ENCODE results near the gene CISD2. TPM values are rescaled to one million over a fixed set of nuclear protein-coding genes. Genes with fewer than 3 reads are reported as not detected.

CISD2 gene
- total RNA-seq, 4 donors from 2014 or later, result 9.9 to 11.1 (median 10.4) TPM

GRCh38 chr4:102828497-102828808 is 40.3 kb upstream of the CISD2 start:
- 0% methylated on average over 4 of the region's 4 CpGs for WGBS
- Histone ChIP-seq H3K36me3 (no peaks in the 10 kb centered on the region), H3K4me3 (peak overlapping the region; percentile 68), H3K27me3 (no peaks in the 10 kb centered on the region), H3K4me1 (peaks cover 25% of the 10 kb centered on the region), H3K9me3 (no peaks in the 10 kb centered on the region), H3K27ac (peak overlapping the region; percentile 100)
- DNase-seq (ENCODE audit: low spot score in 2 of 2), result no peak
- TF ChIP-seq EP300 (IDR thresholded peaks at IDR 0.05), result no peak
- no peak for TF ChIP-seq POLR2AphosphoS5 (IDR thresholded peaks at IDR 0.05)
- no peak for TF ChIP-seq CTCF (IDR thresholded peaks at IDR 0.05)
- no peak for TF ChIP-seq POLR2A (IDR thresholded peaks at IDR 0.05)

DNA sequence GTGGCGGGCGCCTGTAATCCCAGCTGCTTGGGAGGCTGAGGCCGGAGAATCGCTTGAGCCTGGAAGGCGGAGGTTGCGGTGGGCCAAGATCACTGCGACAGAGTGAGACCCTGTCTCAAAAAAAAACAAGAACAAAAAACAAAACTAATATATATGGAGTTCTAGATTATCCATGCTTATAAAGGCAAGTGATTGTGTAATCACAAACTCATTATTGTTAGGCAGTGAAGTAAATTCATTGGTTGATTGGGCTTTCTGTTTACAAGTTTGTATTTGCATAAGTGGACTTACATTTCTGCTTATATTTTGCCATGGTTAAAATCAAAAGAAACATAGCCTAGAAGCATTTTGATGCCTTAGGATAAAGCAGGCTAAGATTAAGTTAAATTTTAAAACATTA is 39.0 kb upstream of the CISD2 start:
- no peaks in the 10 kb centered on the region for H3K27me3 ChIP-seq
- no peak overlapping the region for H3K4me3 ChIP-seq
- H3K27ac ChIP-seq, result no peak overlapping the region
- 95% methylated on average over 7 of the region's 7 CpGs for WGBS
- H3K9me3 ChIP-seq, result no peaks in the 10 kb centered on the region
- peaks cover 14% of the 10 kb centered on the region for H3K4me1 ChIP-seq
- DNase-seq (ENCODE audit: low spot score in 2 of 2), result no peak
- TF ChIP-seq POLR2AphosphoS5 (IDR thresholded peaks at IDR 0.05) (no peak), EP300 (IDR thresholded peaks at IDR 0.05) (no peak), POLR2A (IDR thresholded peaks at IDR 0.05) (no peak), CTCF (IDR thresholded peaks at IDR 0.05) (no peak)
- no peaks in the 10 kb centered on the region for H3K36me3 ChIP-seq

DNA sequence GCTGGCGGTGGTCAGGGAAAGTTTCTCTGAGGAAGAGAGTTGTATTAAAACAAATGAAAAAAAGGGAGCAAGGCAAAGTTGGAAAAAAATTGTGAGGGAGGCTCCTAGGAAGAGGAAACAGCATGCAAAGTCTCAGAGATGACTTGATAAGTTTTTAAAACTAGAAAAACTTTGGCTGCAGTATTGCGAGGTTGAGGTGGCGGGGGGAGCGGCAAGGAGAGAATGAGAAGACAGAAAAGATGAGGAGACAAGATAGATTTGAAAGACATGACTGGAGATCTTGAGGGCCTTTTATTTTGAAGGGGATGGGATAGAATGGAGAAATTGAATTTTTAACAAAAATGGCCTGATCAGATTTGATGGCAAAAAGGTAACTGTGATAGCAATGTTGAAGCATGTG is 36.7 kb upstream of the CISD2 start:
- no peaks in the 10 kb centered on the region for H3K27me3 ChIP-seq
- 89% methylated on average over 4 of the region's 4 CpGs for WGBS
- no peaks in the 10 kb centered on the region for H3K36me3 ChIP-seq
- DNase-seq (ENCODE audit: low spot score in 2 of 2), result no peak
- TF ChIP-seq POLR2A (IDR thresholded peaks at IDR 0.05), result no peak
- no peaks in the 10 kb centered on the region for H3K9me3 ChIP-seq
- no peak overlapping the region for H3K4me3 ChIP-seq
- H3K27ac ChIP-seq, result no peak overlapping the region
- peaks cover 14% of the 10 kb centered on the region for H3K4me1 ChIP-seq

DNA sequence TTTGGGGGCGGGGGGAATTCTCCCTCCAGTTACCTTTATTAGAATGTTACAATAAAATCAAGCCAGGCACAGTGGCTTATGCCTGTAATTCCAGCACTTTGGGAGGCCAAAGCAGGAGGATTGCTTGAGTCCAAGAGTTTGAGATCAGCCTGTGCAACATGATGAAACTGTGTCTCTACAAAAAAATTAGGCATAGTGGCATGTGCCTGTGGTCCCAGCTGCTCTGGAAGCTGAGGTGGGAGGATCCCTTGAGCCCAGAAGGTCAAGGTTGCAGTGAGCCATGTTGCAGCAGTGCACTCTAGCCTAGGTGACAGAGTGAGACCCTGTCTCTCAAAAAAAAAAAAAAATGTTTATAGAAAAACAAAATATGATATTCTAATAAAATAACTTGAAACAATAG is 36.1 kb upstream of the CISD2 start:
- no peaks in the 10 kb centered on the region for H3K9me3 ChIP-seq
- no peak overlapping the region for H3K27ac ChIP-seq
- H3K4me1 ChIP-seq, result peaks cover 14% of the 10 kb centered on the region
- TF ChIP-seq POLR2AphosphoS5 (IDR thresholded peaks at IDR 0.05), result no peak
- no peak for TF ChIP-seq POLR2A (IDR thresholded peaks at IDR 0.05)
- TF ChIP-seq EP300 (IDR thresholded peaks at IDR 0.05), result no peak
- TF ChIP-seq CTCF (IDR thresholded peaks at IDR 0.05), result no peak
- H3K27me3 ChIP-seq, result no peaks in the 10 kb centered on the region
- no peaks in the 10 kb centered on the region for H3K36me3 ChIP-seq
- WGBS, result 88% methylated on average over 1 of the region's 1 CpG
- H3K4me3 ChIP-seq, result no peak overlapping the region
- DNase-seq (ENCODE audit: low spot score in 2 of 2), result no peak

- no peak for TF ChIP-seq POLR2A (IDR thresholded peaks at IDR 0.05)
- no peak for TF ChIP-seq EP300 (IDR thresholded peaks at IDR 0.05)
- no peak for TF ChIP-seq POLR2AphosphoS5 (IDR thresholded peaks at IDR 0.05)
- no peak for TF ChIP-seq CTCF (IDR thresholded peaks at IDR 0.05)
- 95% methylated on average over 1 of the region's 1 CpG for WGBS
- H3K4me3 ChIP-seq, result no peak overlapping the region
- no peaks in the 10 kb centered on the region for H3K27me3 ChIP-seq
- H3K9me3 ChIP-seq, result no peaks in the 10 kb centered on the region
- no peak for DNase-seq (ENCODE audit: low spot score in 2 of 2)
- H3K4me1 ChIP-seq, result no peaks in the 10 kb centered on the region
- no peak overlapping the region for H3K27ac ChIP-seq
- H3K36me3 ChIP-seq, result no peaks in the 10 kb centered on the region
These were observed 32.2 kb upstream of the CISD2 start for GRCh38 chr4:102836596-102836995.

- no peak for TF ChIP-seq POLR2AphosphoS5 (IDR thresholded peaks at IDR 0.05)
- no peak for TF ChIP-seq POLR2A (IDR thresholded peaks at IDR 0.05)
- TF ChIP-seq CTCF (IDR thresholded peaks at IDR 0.05), result no peak
- no peak for TF ChIP-seq EP300 (IDR thresholded peaks at IDR 0.05)
- no peak overlapping the region for H3K27ac ChIP-seq
- no peaks in the 10 kb centered on the region for H3K36me3 ChIP-seq
- 84% methylated on average over 3 of the region's 3 CpGs for WGBS
- no peak for DNase-seq (ENCODE audit: low spot score in 2 of 2)
- H3K4me1 ChIP-seq, result no peaks in the 10 kb centered on the region
- no peak overlapping the region for H3K4me3 ChIP-seq
- no peaks in the 10 kb centered on the region for H3K27me3 ChIP-seq
- no peaks in the 10 kb centered on the region for H3K9me3 ChIP-seq
These were observed 26.4 kb upstream of the CISD2 start for GRCh38 chr4:102842367-102842766.
